Fibroblast of lung (primary cell): Measurements from ENCODE around the gene VIPAS39. TPM values are rescaled to one million over a fixed set of nuclear protein-coding genes. Genes with fewer than 3 reads are reported as not detected.

Source experiments
- DNase-seq, 2 donors: peaks; one replicate each; pipeline versions ENCODE4 v3.0.0 to v3.0.0-alpha.2; 2010; ENCODE audit warnings: low read depth in 2 of 2
- H2AFZ ChIP-seq: 2 replicates; pipeline ENCODE4 v1.5.1; 2012; ENCODE audit warnings: low read length, control low read depth, inconsistent platforms
- H3K27ac ChIP-seq: 2 replicates; pipeline ENCODE4 v1.5.1; 2011; ENCODE audit warnings: low read length, control low read depth; ENCODE audit not compliant: insufficient read depth
- H3K27me3 ChIP-seq: 2 replicates; pipeline ENCODE4 v1.5.1; 2011; ENCODE audit warnings: mild to moderate bottlenecking, low read length; ENCODE audit not compliant: control insufficient read depth, insufficient read depth
- H3K36me3 ChIP-seq: 2 replicates; pipeline ENCODE4 v1.5.1; 2011; ENCODE audit warnings: low read length; ENCODE audit not compliant: control insufficient read depth, insufficient read depth
- H3K4me1 ChIP-seq: 2 replicates; pipeline ENCODE4 v1.5.1; 2011; ENCODE audit warnings: low read length; ENCODE audit not compliant: control insufficient read depth, insufficient read depth; ENCODE audit errors: extremely low read depth
- H3K4me2 ChIP-seq: 2 replicates; pipeline ENCODE4 v1.5.1; 2011; ENCODE audit warnings: low read length, control low read depth; ENCODE audit not compliant: insufficient read depth; ENCODE audit errors: extremely low read depth
- H3K4me3 ChIP-seq, 4 experiments: fragments of 200-600 bp in 1 of 4; sonication (generic) in 1 of 4; replicated peaks in 1 of 4; 2 replicates each; pipeline ENCODE4 v1.5.1; 2011 to 2016; ENCODE audit warnings: low read length in 4 of 4, low read depth in 3 of 4, mild to moderate bottlenecking in 3 of 4, control low read depth in 2 of 4, inconsistent platforms in 1 of 4, mixed read lengths in 1 of 4; ENCODE audit not compliant: insufficient read depth in 1 of 4; ENCODE audit errors: control extremely low read depth in 1 of 4
- H3K79me2 ChIP-seq: 2 replicates; pipeline ENCODE4 v1.5.1; 2012; ENCODE audit warnings: mild to moderate bottlenecking, low read length, inconsistent platforms; ENCODE audit not compliant: control insufficient read depth, insufficient read depth
- H3K9ac ChIP-seq: 2 replicates; pipeline ENCODE4 v1.5.1; 2011; ENCODE audit warnings: mild to moderate bottlenecking, low read length, control low read depth; ENCODE audit not compliant: insufficient read depth
- H3K9me3 ChIP-seq: 2 replicates; pipeline ENCODE4 v1.5.1; 2012; ENCODE audit warnings: low read depth, low read length; ENCODE audit not compliant: control insufficient read depth, insufficient read depth
- H4K20me1 ChIP-seq: 2 replicates; pipeline ENCODE4 v1.5.1; 2011; ENCODE audit warnings: low read length; ENCODE audit not compliant: control insufficient read depth, insufficient read depth; ENCODE audit errors: extremely low read depth
- EZH2 ChIP-seq: IDR thresholded peaks from 2 replicates; pipeline ENCODE4 v1.5.1; 2012; ENCODE audit warnings: low read length, control low read depth, mild to moderate bottlenecking; ENCODE audit errors: missing control alignments
- polyA plus RNA-seq, 2 donors: library from polyadenylated mRNA; depleted of rRNA in 1 of 2; stranded (reverse) in 1 of 2; unstranded in 1 of 2; fragments of >200 nt; gene quantifications; 2 replicates each; pipeline ENCODE4 v1.2.1, GENCODE V29; 2011 to 2012; ENCODE audit warnings: missing spikeins in 1 of 2
- total RNA-seq: library from RNA; depleted of rRNA; stranded (reverse); fragments of >200 nt; gene quantifications from 2 replicates; pipeline ENCODE4 v1.2.1, GENCODE V29; 2014
- TF ChIP-seq, protein P1 (sequence below), 2 donors: IDR thresholded peaks in 1 of 2; conservative IDR thresholded peaks in 1 of 2; 1 replicate in 1 of 2; 2 replicates in 1 of 2; pipeline ENCODE4 v1.5.1; 2011 to 2012; ENCODE audit warnings: low read length in 2 of 2, control low read depth in 1 of 2, inconsistent platforms in 1 of 2, low read depth in 1 of 2, mild to moderate bottlenecking in 1 of 2

Gene VIPAS39
- total and polyA plus RNA-seq, 2 donors (not counting 1 experiment from before 2014, with no cell fraction given) = 28.1 to 28.2 TPM

DNA sequence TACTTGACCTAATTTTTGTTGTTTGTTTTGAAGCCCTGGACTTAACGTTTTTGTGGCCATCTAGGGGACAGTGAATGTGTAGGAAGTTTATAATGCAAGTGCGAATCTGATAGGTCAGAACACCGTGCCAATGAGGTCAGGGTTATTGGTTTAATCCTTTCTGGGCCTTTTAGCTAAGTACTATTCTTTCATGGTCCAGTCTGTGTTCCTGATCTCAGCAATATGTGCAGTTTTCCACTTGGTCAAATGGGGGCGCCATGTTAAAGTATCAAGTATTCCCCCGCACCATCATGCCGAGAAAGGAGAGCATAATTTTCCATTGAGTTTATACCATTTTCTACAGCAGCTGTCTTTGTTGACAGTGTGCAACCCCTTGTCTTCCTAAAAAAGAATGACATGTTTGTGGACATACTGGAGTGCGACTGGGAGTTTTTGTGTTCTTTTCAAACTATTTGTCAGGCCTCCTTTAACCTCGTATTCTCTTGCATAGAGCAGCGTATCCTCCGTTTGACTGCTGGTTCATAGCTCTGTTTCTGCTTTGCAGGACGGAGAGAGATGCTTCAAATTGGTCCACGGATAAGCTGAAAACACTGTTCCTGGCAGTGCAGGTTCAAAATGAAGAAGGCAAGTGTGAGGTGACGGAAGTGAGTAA is 1.8 kb upstream of the VIPAS39 start:
- peaks cover 20% of the 10 kb centered on the region for H3K36me3 ChIP-seq
- peak overlapping the region; percentile 72 to 99 (median 87) for H3K4me3 ChIP-seq
- H4K20me1 ChIP-seq = peaks cover 2% of the 10 kb centered on the region
- H3K4me2 ChIP-seq = peak overlapping the region; percentile 98
- no peaks in the 10 kb centered on the region for H3K27me3 ChIP-seq
- H3K9ac ChIP-seq = no peak overlapping the region
- H2AFZ ChIP-seq = no peak overlapping the region
- DNase-seq = peak; percentile 57 to 81
- TF ChIP-seq, protein P1, sequence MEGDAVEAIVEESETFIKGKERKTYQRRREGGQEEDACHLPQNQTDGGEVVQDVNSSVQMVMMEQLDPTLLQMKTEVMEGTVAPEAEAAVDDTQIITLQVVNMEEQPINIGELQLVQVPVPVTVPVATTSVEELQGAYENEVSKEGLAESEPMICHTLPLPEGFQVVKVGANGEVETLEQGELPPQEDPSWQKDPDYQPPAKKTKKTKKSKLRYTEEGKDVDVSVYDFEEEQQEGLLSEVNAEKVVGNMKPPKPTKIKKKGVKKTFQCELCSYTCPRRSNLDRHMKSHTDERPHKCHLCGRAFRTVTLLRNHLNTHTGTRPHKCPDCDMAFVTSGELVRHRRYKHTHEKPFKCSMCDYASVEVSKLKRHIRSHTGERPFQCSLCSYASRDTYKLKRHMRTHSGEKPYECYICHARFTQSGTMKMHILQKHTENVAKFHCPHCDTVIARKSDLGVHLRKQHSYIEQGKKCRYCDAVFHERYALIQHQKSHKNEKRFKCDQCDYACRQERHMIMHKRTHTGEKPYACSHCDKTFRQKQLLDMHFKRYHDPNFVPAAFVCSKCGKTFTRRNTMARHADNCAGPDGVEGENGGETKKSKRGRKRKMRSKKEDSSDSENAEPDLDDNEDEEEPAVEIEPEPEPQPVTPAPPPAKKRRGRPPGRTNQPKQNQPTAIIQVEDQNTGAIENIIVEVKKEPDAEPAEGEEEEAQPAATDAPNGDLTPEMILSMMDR (conservative IDR thresholded peaks at IDR 0.05 in 1 of 2, IDR thresholded peaks at IDR 0.05 in 1 of 2; ENCODE audit: low read depth in 1 of 2, low read length in 2 of 2) = peak; percentile 80 to 82
- TF ChIP-seq EZH2 = no peak
- H3K4me1 ChIP-seq = peaks cover 2% of the 10 kb centered on the region
- H3K9me3 ChIP-seq = no peaks in the 10 kb centered on the region
- H3K27ac ChIP-seq = peak overlapping the region; percentile 38
- peaks cover 31% of the 10 kb centered on the region for H3K79me2 ChIP-seq

DNA sequence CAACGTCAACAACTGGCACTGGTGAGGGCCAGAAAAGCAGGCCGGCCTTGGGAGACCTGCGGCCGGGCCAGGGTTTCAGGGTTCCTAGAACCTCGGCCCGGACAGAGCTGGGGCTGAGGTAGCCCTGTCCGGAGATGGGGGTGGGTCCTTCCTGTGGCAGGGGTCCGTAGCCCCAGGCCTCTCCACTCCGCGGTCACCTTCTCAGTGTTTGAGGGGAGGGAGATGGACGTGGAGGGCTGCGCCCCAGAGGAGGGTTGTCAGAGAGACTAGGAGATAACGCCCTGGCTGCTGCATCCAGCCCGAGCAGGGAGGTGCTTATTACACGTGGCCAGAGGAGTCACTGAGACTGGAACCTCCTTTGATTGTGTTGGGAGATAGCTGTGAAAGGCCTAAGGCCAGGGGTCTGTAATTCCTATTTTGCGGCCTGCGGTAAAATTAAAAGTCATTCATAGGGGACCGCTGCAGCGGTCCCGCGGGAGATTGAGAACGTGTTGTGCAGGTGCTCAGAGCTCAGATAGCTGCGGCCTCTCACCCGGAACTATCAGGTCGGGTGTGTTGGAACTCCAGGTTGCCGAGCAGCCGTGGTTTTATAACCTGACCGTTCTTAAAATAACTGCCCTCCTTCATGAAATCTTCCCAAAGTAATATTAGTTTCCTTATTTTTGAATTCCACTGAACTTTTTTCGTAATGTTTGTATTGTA is 999 bp upstream of the VIPAS39 start:
- peak overlapping the region; percentile 85 for H3K9ac ChIP-seq
- peaks cover 14% of the 10 kb centered on the region for H3K36me3 ChIP-seq
- H2AFZ ChIP-seq = peak overlapping the region; percentile 98
- H3K79me2 ChIP-seq = peaks cover 31% of the 10 kb centered on the region
- peak overlapping the region; percentile 98 for H3K4me2 ChIP-seq
- TF ChIP-seq, protein P1 (conservative IDR thresholded peaks at IDR 0.05 in 1 of 2, IDR thresholded peaks at IDR 0.05 in 1 of 2; ENCODE audit: low read depth in 1 of 2, low read length in 2 of 2) = no peak
- no peak for TF ChIP-seq EZH2
- H3K4me3 ChIP-seq = peak overlapping the region; percentile 72 to 99 (median 87)
- no peaks in the 10 kb centered on the region for H3K9me3 ChIP-seq
- H3K27ac ChIP-seq = peak overlapping the region; percentile 94
- peaks cover 2% of the 10 kb centered on the region for H4K20me1 ChIP-seq
- H3K4me1 ChIP-seq = peaks cover 2% of the 10 kb centered on the region
- H3K27me3 ChIP-seq = no peaks in the 10 kb centered on the region
- peak; percentile 16 to 36 for DNase-seq

DNA sequence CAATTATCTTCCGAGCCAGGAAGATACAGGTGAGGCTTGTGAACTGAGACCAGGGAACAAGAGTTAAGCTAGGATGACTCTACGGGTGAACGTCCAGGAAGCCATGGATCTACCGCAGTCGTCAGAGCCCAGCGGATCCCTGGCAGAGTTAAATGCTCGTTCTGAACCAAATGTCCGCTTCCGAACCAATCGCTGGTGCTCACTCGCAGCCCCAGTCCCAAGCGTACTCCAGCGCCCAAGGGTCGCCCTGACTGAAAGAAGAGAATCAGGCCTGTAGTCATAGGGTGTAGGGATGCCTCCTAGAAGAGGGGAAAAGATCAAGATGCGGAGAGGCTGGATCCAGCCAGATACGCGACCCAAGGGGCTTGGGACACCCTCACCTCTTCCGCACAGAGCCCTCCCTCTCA is 283 bp downstream of the VIPAS39 start:
- TF ChIP-seq EZH2 = no peak
- TF ChIP-seq, protein P1 (conservative IDR thresholded peaks at IDR 0.05 in 1 of 2, IDR thresholded peaks at IDR 0.05 in 1 of 2; ENCODE audit: low read depth in 1 of 2, low read length in 2 of 2) = no peak
- Histone ChIP-seq H3K27ac (peak overlapping the region; percentile 94), H4K20me1 (peaks cover 2% of the 10 kb centered on the region), H3K4me3 (peak overlapping the region; percentile 72 to 99 (median 87)), H3K79me2 (peaks cover 31% of the 10 kb centered on the region), H3K9me3 (no peaks in the 10 kb centered on the region), H3K27me3 (no peaks in the 10 kb centered on the region), H3K4me2 (peak overlapping the region; percentile 74), H2AFZ (peak overlapping the region; percentile 85), H3K9ac (peak overlapping the region; percentile 58), H3K4me1 (peaks cover 2% of the 10 kb centered on the region), H3K36me3 (peaks cover 7% of the 10 kb centered on the region)
- DNase-seq = no peak
